ENCODE results near the gene OR52E8.

- no peak for TF ChIP-seq EP300 (IDR thresholded peaks at IDR 0.05)
- no peak for TF ChIP-seq CTCF (IDR thresholded peaks at IDR 0.05)
Observed at GRCh38 chr11:5878564-5878963, 21.1 kb upstream of the OR52E8 start.
